SH-SY5Y (cell line): Measurements from ENCODE around the gene SYTL2.

Source experiments
- GATA2 ChIP-seq: IDR thresholded peaks from 2 replicates; pipeline ENCODE4 v1.6.1; 2011; ENCODE audit warnings: mild to moderate bottlenecking, low read depth, low read length
- GATA3 ChIP-seq: IDR thresholded peaks from 2 replicates; pipeline ENCODE4 v1.6.1; 2011; ENCODE audit warnings: low read depth, mild to moderate bottlenecking, low read length, moderate library complexity

- TF ChIP-seq GATA3 = no peak
- TF ChIP-seq GATA2 = no peak
These were observed 14.7 kb upstream of the SYTL2 start for GRCh38 chr11:85825616-85826015.
